Upper lobe of right lung (tissue), 1 donor: ENCODE data around the gene STAT3. TPM values are rescaled to one million over a fixed set of nuclear protein-coding genes. Genes with fewer than 3 reads are reported as not detected.
A peak's percentile ranks its signal among the peaks of the same experiment; 100 is the strongest.

Experiments used
- ATAC-seq: fragments of 200-7000 bp; cut with Tn5 transposase; one replicate; pipeline ENCODE4 v1.9.1; 2020; ENCODE audit warnings: mild to moderate bottlenecking, moderate library complexity
- DNase-seq: peaks from one replicate; pipeline ENCODE4 v3.0.0-alpha.2; 2020
- H3K27ac ChIP-seq: fragments of 200-600 bp; one replicate; pipeline ENCODE4 v1.8.0; 2022
- H3K27me3 ChIP-seq: fragments of 200-600 bp; one replicate; pipeline ENCODE4 v1.8.0; 2022; ENCODE audit warnings: mild to moderate bottlenecking
- H3K36me3 ChIP-seq: fragments of 200-600 bp; one replicate; pipeline ENCODE4 v1.8.0; 2022
- H3K4me1 ChIP-seq: fragments of 200-600 bp; one replicate; pipeline ENCODE4 v1.8.0; 2022
- H3K4me3 ChIP-seq: fragments of 200-600 bp; one replicate; pipeline ENCODE4 v1.8.0; 2022; ENCODE audit warnings: mild to moderate bottlenecking
- H3K9me3 ChIP-seq: fragments of 200-600 bp; one replicate; pipeline ENCODE4 v1.8.0; 2022
- intact Hi-C: fragments of 100-400 bp; cut with DNase I; formaldehyde crosslinking; loops from one replicate; pipeline ENCODE4 v1.11.0; 2022
- total RNA-seq: library from RNA; stranded (reverse); fragmentation: NEBNext Ultra II Directional; extraction: Animal tissue kit (Norgen Biotek cat#: 25700); gene quantifications from one replicate; pipeline ENCODE4 v1.2.1, GENCODE V29; 2021
- TF ChIP-seq, protein P1 (sequence below): fragments of 200-600 bp; IDR thresholded peaks from one replicate; pipeline ENCODE4 v1.8.0; 2022; ENCODE audit warnings: antibody characterized with exemption
- donor health status: DM: no; HTN: yes; CAD: no; lungs with severe emphysema.

Gene STAT3
- total RNA-seq, 1 donor from 2014 or later, result 309 TPM

DNA sequence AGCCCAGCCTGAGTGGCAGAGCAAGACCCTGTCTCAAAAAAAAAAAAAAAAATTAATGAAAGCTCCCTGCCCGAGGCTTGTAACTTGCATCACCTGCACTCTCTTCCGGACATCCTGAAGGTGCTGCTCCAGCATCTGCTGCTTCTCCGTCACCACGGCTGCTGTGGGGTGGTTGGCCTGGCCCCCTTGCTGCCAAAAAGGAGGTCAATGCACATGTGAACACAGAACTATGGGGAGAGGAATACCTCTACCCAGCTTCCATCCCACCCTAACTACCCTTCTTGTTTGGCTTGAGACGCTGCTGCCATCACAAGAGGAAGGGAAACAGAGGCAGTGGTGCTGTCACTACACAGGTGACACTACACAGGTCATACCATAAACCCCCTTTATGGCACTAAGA is 49.0 kb downstream of the STAT3 start:
- intact Hi-C loops, result no loop called here
- no peaks in the 10 kb centered on the region for H3K27me3 ChIP-seq
- H3K9me3 ChIP-seq, result no peaks in the 10 kb centered on the region
- no peak overlapping the region for H3K4me3 ChIP-seq
- H3K36me3 ChIP-seq, result peaks cover 95% of the 10 kb centered on the region
- no peak overlapping the region for H3K27ac ChIP-seq
- H3K4me1 ChIP-seq, result no peaks in the 10 kb centered on the region
- ATAC-seq, result no peak
- DNase-seq, result no peak
- TF ChIP-seq, protein P1, sequence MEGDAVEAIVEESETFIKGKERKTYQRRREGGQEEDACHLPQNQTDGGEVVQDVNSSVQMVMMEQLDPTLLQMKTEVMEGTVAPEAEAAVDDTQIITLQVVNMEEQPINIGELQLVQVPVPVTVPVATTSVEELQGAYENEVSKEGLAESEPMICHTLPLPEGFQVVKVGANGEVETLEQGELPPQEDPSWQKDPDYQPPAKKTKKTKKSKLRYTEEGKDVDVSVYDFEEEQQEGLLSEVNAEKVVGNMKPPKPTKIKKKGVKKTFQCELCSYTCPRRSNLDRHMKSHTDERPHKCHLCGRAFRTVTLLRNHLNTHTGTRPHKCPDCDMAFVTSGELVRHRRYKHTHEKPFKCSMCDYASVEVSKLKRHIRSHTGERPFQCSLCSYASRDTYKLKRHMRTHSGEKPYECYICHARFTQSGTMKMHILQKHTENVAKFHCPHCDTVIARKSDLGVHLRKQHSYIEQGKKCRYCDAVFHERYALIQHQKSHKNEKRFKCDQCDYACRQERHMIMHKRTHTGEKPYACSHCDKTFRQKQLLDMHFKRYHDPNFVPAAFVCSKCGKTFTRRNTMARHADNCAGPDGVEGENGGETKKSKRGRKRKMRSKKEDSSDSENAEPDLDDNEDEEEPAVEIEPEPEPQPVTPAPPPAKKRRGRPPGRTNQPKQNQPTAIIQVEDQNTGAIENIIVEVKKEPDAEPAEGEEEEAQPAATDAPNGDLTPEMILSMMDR, result no peak

GRCh38 chr17:42338427-42338985 is 49.7 kb downstream of the STAT3 start:
- TF ChIP-seq, protein P1, result no peak
- peaks cover 95% of the 10 kb centered on the region for H3K36me3 ChIP-seq
- H3K27me3 ChIP-seq, result no peaks in the 10 kb centered on the region
- no peak for ATAC-seq
- H3K4me3 ChIP-seq, result no peak overlapping the region
- no peaks in the 10 kb centered on the region for H3K4me1 ChIP-seq
- peak overlapping the region; percentile 14 for H3K27ac ChIP-seq
- intact Hi-C loops, result no loop called here
- DNase-seq, result no peak
- H3K9me3 ChIP-seq, result no peaks in the 10 kb centered on the region

GRCh38 chr17:42337442-42337841 is 50.8 kb downstream of the STAT3 start:
- Histone ChIP-seq H3K4me3 (no peak overlapping the region), H3K4me1 (no peaks in the 10 kb centered on the region), H3K27me3 (no peaks in the 10 kb centered on the region), H3K36me3 (peaks cover 95% of the 10 kb centered on the region), H3K9me3 (no peaks in the 10 kb centered on the region), H3K27ac (no peak overlapping the region)
- intact Hi-C loops, result no loop called here
- ATAC-seq (peak; percentile 81), DNase-seq (no peak)
- TF ChIP-seq, protein P1, result no peak

- Histone ChIP-seq H3K27me3 (no peaks in the 10 kb centered on the region), H3K36me3 (peaks cover 95% of the 10 kb centered on the region), H3K4me1 (peaks cover 4% of the 10 kb centered on the region), H3K27ac (no peak overlapping the region), H3K4me3 (no peak overlapping the region), H3K9me3 (no peaks in the 10 kb centered on the region)
- TF ChIP-seq, protein P1, result peak; percentile 8
- ATAC-seq (no peak), DNase-seq (no peak)
- intact Hi-C loops, result no loop called here
These were observed 53.6 kb downstream of the STAT3 start for GRCh38 chr17:42334677-42335076.

- TF ChIP-seq, protein P1, result no peak
- DNase-seq (no peak), ATAC-seq (no peak)
- Histone ChIP-seq H3K36me3 (peaks cover 97% of the 10 kb centered on the region), H3K27ac (no peak overlapping the region), H3K27me3 (no peaks in the 10 kb centered on the region), H3K4me3 (no peak overlapping the region), H3K4me1 (peaks cover 12% of the 10 kb centered on the region), H3K9me3 (no peaks in the 10 kb centered on the region)
- intact Hi-C loops, result no loop called here
These were observed 55.2 kb downstream of the STAT3 start for GRCh38 chr17:42333053-42333452.
